Cerebellar nuclear complex (tissue), 1 donor: ENCODE measurements around the gene NCAPG2.
"Not testable (repeated sequence)": the region's sequence is repeated elsewhere in the genome, so short reads cannot be mapped to it uniquely, and the experiment has no call there.

Experiments
- DNase-seq, 2 experiments: peaks; one replicate each; lab custom pipeline; 2025; lab: John Stamatoyannopoulos, UW

NCAPG2 gene

DNA sequence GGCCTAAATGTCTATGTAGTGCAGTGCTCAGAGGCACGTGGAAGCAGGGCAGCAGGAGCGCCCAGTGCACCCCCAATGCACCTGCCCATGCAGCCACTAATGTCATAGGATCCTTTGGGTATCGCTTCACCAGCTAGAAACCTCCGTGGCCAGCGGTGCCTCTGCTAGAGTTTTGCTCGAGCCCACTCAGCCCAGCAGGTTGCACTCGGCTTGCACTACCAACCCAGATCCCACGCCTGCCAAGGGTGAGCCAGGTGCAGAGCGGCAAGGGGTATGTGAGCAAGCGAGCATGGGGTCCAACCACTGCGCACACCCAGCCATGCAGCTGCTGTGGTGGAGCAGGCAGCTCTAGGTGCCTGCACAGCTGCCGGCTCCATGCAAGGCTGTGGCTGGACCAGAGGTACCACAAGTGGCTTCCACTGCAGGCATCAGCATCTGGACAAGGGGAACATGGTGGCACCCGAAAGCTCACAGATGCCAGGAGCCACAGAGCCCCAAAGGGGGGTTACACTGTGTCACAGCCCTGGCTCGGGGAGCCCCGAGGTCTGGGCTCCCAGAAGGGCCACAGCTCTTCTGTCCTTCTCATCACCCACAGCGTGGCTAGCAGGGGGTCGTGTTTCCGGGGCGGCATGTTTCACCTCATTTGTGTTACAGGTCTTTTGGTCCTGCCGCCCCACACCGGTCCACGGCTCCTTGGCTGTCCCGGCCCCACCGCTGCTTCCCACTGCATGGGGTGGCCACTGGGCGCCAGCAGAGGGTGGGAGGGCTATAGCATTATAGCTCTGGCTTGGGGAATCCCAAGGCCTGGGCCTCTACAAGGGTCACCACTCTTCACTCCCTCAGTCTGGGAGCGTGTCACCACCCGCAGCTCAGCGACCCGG lies 2.3 kb upstream of the NCAPG2 start:
- DNase-seq, result no peak

- DNase-seq, result no peak
Observed at GRCh38 chr7:158706273-158706704, 1.7 kb upstream of the NCAPG2 start.

DNA sequence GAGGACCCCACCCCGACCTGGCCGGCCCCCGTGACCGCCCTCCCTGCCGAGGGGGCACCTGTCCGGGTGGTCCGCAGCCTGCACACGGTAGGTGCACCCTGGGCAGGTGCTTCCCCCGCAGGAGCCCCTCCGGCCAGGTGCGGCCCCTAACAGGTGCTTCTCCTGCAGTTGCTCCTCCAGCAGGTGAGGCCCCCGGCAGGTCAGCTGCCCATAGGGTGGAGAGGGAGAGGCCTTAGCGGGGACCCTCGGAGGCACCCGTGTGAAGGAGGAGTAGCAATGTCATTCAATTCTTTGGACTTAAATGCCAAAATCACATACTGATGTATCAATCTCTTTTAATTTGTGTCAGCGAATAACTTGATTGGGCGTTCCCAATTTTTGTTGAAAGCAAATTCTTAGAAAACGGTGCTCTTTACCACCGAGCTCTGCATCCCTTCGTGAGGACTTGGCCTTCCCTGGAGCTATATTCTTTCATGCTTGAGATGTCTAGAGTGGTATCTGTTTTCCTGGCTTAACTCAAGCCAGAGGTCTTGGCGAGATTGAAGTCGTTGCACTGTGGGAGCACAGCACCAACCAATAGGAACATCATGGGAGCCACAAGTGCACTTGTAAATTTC lies 738 bp upstream of the NCAPG2 start:
- no peak for DNase-seq

- not testable (repeated sequence) for DNase-seq
Observed at GRCh38 chr7:158703679-158704523, 703 bp downstream of the NCAPG2 start.

GRCh38 chr7:158702944-158703343 lies 1.7 kb downstream of the NCAPG2 start:
- DNase-seq, result no peak

DNA sequence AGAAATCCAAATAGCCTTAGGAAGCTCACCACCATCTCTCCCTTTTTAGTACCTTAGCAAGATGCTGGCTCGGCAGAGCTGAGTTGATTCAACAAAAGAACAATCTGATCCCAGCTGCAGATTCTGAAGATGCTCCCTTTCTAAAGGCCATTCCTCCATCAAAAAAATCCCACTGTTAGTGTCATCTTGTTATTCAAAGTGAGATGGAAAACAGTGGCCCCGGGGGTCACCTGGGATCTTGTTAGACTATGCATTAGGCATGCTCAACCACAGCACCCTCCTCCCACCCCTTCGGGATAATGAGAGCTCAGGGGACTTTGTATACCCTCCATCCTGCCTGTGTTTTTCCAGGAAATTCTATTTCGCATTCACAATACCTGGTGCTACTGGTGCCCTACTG lies 2.4 kb downstream of the NCAPG2 start:
- DNase-seq, result no peak

DNA sequence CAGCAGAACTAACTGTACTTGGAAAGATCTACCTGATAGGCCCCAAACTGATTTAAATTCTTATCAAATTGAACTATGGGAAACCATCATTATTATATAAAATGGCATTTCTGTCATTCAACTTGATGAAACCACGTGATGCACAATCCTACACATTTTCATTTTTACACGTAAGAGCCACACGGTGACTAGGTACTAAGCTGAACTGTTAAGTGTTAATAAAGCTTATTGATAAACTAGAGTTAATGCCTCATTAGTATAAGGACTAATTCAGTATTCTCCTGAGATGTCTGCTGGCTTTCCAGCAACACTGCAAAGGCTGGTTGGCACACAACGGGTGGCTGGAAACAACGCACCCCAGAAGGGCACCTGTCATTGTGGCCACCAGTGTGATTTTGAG lies 4.6 kb downstream of the NCAPG2 start:
- DNase-seq, result no peak

- DNase-seq, result no peak
Observed at GRCh38 chr7:158699341-158699740, 5.3 kb downstream of the NCAPG2 start.

GRCh38 chr7:158698657-158699195 lies 5.9 kb downstream of the NCAPG2 start:
- DNase-seq, result no peak

DNA sequence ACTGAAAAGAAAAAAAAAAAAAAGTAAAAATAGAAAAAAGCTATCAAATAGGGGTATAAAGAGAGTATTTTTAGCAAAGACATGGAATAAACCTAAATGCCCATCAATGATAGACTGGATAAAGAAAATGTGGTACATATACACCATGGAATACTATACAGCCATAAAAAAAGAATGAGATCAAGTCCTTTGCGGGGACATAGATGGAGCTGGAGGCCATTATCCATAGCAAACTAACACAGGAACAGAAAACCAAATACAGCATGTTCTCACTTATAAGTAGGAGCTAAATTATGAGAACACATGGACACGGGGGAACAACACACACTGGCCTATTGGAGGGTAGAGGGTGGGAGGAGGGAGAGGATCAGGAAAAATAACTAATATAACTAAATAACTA lies 7.0 kb downstream of the NCAPG2 start:
- not testable (repeated sequence) for DNase-seq

DNA sequence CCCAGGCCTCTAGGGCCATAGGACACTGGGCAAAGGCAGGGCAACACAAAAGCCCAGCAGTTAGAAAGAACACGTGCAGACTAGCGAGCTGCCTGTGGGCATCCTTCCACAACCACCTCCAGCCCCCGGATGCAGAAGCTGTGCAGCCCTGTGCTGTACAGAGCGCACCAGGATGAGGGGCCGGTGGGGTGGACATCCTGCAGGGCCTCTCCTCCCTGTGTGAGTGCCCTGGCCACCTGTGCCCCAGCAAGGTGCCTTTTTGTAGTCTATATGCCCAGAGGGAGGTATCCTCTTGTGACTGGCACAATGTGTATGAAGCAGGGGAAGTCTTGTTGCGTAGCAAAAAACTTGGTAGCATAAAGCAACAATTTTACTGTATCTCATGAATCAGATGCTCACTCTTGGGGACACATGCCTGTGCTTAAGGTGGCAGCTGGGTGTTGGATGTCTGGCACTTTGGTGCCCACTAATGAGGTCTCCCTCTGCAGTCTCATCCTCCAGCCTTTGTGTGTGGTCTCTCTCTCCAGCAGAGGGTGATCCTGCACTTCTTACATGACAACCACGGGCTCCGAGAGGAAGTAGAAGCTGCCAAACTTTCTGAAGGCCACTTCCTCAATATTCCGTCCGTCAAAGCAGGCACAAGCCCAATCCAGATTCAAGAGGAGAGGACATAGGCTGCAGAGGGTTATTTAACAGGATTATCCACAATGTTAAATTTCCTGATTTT lies 8.7 kb downstream of the NCAPG2 start:
- no peak for DNase-seq

DNA sequence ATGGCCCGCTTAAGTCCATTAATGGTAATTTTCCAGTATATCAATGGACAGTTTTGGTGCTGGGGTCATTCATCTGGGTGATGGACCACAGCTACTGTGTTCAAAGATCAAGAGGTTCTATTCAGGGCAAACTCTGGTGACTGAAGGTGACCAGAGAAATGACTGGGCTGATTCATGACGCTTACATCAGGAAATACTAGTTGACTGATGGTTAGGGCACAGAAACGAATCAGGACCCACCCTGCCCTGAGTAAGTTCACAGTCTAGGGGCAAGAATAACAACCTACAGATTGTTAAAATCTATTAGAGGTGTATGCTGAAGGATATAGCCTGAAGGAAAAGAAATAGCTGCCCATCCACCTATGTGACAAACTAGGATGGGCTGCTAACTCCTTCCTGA lies 9.5 kb downstream of the NCAPG2 start:
- DNase-seq, result no peak

GRCh38 chr7:158694650-158695049 lies 10.0 kb downstream of the NCAPG2 start:
- DNase-seq, result no peak

DNA sequence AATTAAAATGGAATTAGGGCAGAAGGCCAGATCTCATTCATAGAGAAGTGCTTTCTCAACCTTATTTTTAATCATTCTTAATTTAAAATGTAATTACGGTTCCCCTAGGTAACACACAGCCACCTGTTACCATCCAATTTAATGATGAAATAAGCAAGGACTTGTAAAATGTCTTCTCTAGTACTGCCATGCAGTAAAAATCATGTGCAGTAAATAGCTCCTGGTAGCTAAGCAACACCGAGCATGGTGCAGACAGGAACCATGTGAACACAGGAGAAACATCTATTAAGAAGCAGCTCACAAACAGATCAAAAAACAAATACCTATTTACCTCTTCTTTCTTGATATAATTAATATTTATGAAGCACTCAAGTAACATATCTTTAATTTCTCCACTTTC lies 15.1 kb downstream of the NCAPG2 start:
- no peak for DNase-seq

DNA sequence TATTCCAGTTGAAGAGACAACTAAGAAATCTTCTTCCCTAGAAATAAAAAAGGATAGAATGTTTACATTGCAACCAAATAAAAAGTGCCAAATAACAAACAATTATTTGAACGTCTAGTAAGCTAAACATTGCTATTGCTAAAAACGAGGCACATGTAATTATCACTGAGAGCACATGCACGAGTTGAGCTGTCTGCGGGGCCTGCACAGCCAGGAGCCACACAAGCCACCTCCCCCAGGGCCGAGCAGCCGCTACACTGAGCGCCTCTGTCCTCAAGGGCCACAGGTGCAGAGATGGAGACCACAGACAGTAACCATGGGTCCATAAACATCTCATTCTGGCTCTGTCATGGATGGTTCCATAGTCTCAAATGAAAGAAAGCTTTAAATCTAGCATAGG lies 17.2 kb downstream of the NCAPG2 start:
- DNase-seq, result no peak

DNA sequence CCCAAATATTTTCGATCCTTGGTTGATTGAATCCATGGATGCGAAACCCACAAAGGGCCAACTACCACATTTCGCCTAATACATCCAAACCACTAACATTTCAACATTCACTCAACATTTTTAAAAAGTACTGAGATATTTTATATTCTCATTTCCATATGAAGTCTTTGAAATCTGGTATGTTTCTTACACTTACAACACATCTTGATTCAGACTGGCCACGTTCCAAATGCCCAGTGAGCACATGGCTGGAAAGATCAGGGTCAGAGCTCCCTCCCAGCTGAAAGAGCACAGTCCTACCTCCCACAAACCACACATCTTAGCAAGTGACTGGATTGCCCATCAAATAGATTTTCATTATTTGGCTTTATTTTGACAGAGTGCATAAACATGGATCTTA lies 18.9 kb downstream of the NCAPG2 start:
- DNase-seq, result no peak

- no peak for DNase-seq
Observed at GRCh38 chr7:158684329-158684728, 20.3 kb downstream of the NCAPG2 start.

- no peak for DNase-seq
Observed at GRCh38 chr7:158683541-158683940, 21.1 kb downstream of the NCAPG2 start.

GRCh38 chr7:158682456-158682855 lies 22.1 kb downstream of the NCAPG2 start:
- no peak for DNase-seq

- no peak for DNase-seq
Observed at GRCh38 chr7:158680754-158681153, 23.9 kb downstream of the NCAPG2 start.

- no peak for DNase-seq
Observed at GRCh38 chr7:158676906-158677305, 27.7 kb downstream of the NCAPG2 start.
